Right lobe of liver (tissue), 6 donors: ENCODE results near the gene CNTNAP5. TPM values are rescaled to one million over a fixed set of nuclear protein-coding genes. Genes with fewer than 3 reads are reported as not detected.

Source experiments
- ATAC-seq, 4 donors: fragments of 200-7000 bp; cut with Tn5 transposase; one replicate each; pipeline ENCODE4 v1.9.1; 2020; ENCODE audit warnings: mild to moderate bottlenecking in 4 of 4, moderate library complexity in 4 of 4
- DNase-seq, 3 donors: peaks; one replicate each; pipeline ENCODE4 v3.0.0-alpha.2; 2020
- H3K27ac ChIP-seq, 3 donors: fragments of 200-600 bp; one replicate each; pipeline ENCODE4 v1.8.0; 2022
- H3K27me3 ChIP-seq, 2 donors: fragments of 200-600 bp; one replicate each; pipeline ENCODE4 v1.8.0; 2022
- H3K36me3 ChIP-seq, 4 donors: fragments of 200-600 bp; sonication (generic) in 1 of 4; one replicate each; pipeline versions ENCODE4 v1.5.1 to v1.8.0; 2017 to 2022; ENCODE audit warnings: control low read depth in 1 of 4
- H3K4me1 ChIP-seq, 4 donors: fragments of 200-600 bp; sonication (generic) in 1 of 4; one replicate each; pipeline versions ENCODE4 v1.5.1 to v1.8.0; 2017 to 2022; ENCODE audit warnings: control low read depth in 1 of 4
- H3K4me3 ChIP-seq, 3 donors: fragments of 200-600 bp; one replicate each; pipeline ENCODE4 v1.8.0; 2022
- H3K9me3 ChIP-seq, 4 donors: fragments of 200-600 bp; sonication (generic) in 1 of 4; one replicate each; pipeline versions ENCODE4 v1.5.1 to v1.8.0; 2017 to 2022; ENCODE audit warnings: control low read depth in 1 of 4
- POLR2A ChIP-seq: fragments of 450-650 bp; IDR thresholded peaks from one replicate; pipeline ENCODE4 v1.6.1; 2017; ENCODE audit warnings: antibody characterized with exemption, mild to moderate bottlenecking
- WGBS: methylation state at CpG from one replicate; pipeline ENCODE4 v1.1.6; 2018; ENCODE audit warnings: low coverage, low lambda C conversion rate; ENCODE audit not compliant: insufficient coverage; ENCODE audit errors: missing lambda C conversion rate; 5-methylcytosine and 5-hydroxymethylcytosine counted together
- intact Hi-C, 2 donors: fragments of 100-400 bp; cut with DNase I; formaldehyde crosslinking; loops; one replicate each; pipeline versions ENCODE4 v1.11.2 to v1.14.1; 2022
- total RNA-seq, 6 experiments: library from RNA; depleted of rRNA in 2 of 6; stranded (reverse); fragments of >200 nt in 2 of 6; fragmentation: NEBNext Ultra II Directional in 3 of 6; extraction: Animal tissue kit (Norgen Biotek cat#: 25700) in 3 of 6; gene quantifications; one replicate each; pipeline versions ENCODE4 v1.1.0 to v1.2.4, GENCODE V29; 2016 to 2023
- TF ChIP-seq, protein P1 (sequence below), 4 donors: fragments of 200-600 bp in 3 of 4; fragments of 450-650 bp in 1 of 4; IDR thresholded peaks; one replicate each; pipeline versions ENCODE4 v1.5.1 to v1.8.0; 2016 to 2022; ENCODE audit warnings: antibody characterized with exemption in 4 of 4, mild to moderate bottlenecking in 2 of 4
- donor health status: DM: no; HTN: yes; CAD: no.
- donor health status: DM: no; HTN: no; CAD: no.
- donor health status: DM: no; HTN: no; CAD: no.
- donor health status: DM: no; HTN: yes; CAD: no.
- donor health status: DM: no; HTN: yes; CAD: no.

Gene CNTNAP5
- total RNA-seq, 6 experiments from 2014 or later: not detected

DNA sequence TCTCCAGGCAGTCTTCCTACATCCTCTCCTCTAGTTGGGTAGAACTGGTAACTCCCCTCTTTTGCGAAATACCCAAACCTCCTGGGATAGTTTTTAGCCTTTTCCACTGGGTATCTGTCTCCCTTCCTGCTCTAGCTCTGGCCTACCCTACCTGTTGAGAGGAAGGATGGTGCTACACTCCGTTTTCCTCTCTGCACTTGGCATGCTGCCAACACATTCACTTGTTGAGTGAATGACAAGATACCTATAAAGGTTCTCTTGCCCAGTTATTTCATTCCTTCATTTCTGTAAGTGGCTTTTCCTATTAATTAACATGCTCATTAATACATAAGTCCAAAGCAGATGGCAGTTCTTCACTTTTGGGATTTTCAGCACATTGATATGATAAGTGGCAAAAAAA lies 293.8 kb downstream of the CNTNAP5 start:
- 62% methylated on average over 2 of the region's 2 CpGs for WGBS
- no peak overlapping the region for H3K4me3 ChIP-seq
- no peaks in the 10 kb centered on the region for H3K4me1 ChIP-seq
- no peak overlapping the region for H3K27ac ChIP-seq
- no peak for ATAC-seq
- TF ChIP-seq, protein P1, sequence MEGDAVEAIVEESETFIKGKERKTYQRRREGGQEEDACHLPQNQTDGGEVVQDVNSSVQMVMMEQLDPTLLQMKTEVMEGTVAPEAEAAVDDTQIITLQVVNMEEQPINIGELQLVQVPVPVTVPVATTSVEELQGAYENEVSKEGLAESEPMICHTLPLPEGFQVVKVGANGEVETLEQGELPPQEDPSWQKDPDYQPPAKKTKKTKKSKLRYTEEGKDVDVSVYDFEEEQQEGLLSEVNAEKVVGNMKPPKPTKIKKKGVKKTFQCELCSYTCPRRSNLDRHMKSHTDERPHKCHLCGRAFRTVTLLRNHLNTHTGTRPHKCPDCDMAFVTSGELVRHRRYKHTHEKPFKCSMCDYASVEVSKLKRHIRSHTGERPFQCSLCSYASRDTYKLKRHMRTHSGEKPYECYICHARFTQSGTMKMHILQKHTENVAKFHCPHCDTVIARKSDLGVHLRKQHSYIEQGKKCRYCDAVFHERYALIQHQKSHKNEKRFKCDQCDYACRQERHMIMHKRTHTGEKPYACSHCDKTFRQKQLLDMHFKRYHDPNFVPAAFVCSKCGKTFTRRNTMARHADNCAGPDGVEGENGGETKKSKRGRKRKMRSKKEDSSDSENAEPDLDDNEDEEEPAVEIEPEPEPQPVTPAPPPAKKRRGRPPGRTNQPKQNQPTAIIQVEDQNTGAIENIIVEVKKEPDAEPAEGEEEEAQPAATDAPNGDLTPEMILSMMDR (IDR thresholded peaks at IDR 0.05): no peak
- no peak for TF ChIP-seq POLR2A
- intact Hi-C loops: no loop called here
- no peaks in the 10 kb centered on the region for H3K27me3 ChIP-seq
- DNase-seq: no peak
- H3K36me3 ChIP-seq: no peaks in the 10 kb centered on the region
- no peaks in the 10 kb centered on the region for H3K9me3 ChIP-seq

DNA sequence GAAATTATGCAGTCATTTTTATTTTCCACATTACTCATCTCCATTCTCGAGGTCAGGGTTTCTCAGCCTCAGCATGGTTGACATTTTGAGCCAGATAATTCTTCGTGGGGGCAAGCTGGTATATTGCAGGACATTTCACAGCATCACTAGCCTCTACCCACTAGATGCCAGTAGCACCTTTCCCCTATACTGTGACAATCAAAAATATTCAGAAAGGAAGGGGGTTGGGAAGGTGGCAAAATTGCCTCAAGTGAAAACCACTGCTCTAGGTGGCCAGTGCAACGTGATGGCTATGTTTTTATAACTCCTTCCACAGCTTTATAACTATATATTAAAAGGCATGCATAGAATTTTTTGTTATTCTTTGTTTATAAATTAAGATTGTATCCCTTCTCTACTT lies 294.5 kb downstream of the CNTNAP5 start:
- intact Hi-C loops: no loop called here
- Histone ChIP-seq H3K27me3 (no peaks in the 10 kb centered on the region), H3K4me3 (no peak overlapping the region), H3K9me3 (no peaks in the 10 kb centered on the region), H3K27ac (no peak overlapping the region), H3K4me1 (no peaks in the 10 kb centered on the region), H3K36me3 (no peaks in the 10 kb centered on the region)
- ATAC-seq: no peak
- WGBS: 36% methylated on average over 3 of the region's 3 CpGs
- TF ChIP-seq, protein P1 (IDR thresholded peaks at IDR 0.05): no peak
- no peak for TF ChIP-seq POLR2A
- no peak for DNase-seq

DNA sequence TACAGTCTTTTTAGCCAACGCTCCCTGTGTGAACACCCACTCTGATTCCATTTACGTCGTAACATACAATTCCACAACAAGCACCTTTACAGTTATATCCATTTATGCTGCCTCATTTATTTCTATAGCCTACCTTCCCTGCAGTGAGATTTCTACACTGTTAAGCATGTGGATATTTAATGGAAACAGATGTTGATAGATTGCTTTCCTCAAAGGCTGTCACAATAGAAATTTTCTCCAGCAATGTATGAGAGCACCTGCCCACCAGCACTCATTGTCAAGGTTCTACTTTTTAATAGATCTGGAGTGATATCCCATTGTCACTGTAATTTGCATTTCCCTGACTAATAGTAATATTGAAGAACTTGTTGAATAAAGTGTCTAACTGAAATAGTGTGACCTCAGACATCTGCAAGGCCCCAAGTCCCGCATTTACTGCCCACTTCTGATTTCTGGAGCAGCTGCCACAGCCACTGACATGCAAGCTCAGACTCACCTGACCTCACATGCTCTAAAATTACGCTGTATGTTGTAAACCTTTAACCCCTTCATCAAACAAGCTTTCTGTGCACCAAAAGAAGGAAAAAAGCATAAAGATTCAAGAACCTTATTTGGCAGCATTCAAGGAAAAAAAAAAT lies 295.1 kb downstream of the CNTNAP5 start:
- no peak for DNase-seq
- Histone ChIP-seq H3K4me3 (no peak overlapping the region), H3K36me3 (no peaks in the 10 kb centered on the region), H3K9me3 (no peaks in the 10 kb centered on the region), H3K4me1 (no peaks in the 10 kb centered on the region), H3K27ac (no peak overlapping the region), H3K27me3 (no peaks in the 10 kb centered on the region)
- intact Hi-C loops: no loop called here
- 70% methylated on average over 5 of the region's 5 CpGs for WGBS
- no peak for TF ChIP-seq POLR2A
- TF ChIP-seq, protein P1 (IDR thresholded peaks at IDR 0.05): no peak
- ATAC-seq: no peak

DNA sequence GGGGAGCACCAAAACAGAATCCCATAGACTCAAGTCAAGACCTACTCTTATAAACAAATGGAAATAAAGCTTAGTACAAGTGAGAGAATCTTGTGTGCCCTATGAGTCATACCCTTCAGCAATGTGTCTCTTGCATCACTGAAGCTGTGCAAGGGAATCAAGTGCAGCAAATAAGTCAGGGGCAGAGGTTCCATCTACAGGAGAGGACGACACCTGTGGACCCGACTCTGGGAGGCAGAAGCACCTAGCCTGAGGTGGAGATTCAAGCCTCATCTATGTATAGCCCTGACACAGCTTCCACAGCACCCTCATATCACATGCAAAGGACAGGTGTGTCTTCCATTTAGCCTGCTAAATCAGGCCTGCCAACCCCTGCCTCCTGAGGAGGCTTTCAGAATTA lies 298.2 kb downstream of the CNTNAP5 start:
- Histone ChIP-seq H3K36me3 (no peaks in the 10 kb centered on the region), H3K27me3 (no peaks in the 10 kb centered on the region), H3K9me3 (no peaks in the 10 kb centered on the region), H3K4me1 (no peaks in the 10 kb centered on the region), H3K27ac (no peak overlapping the region), H3K4me3 (no peak overlapping the region)
- ATAC-seq: no peak
- intact Hi-C loops: no loop called here
- DNase-seq: no peak
- TF ChIP-seq, protein P1 (IDR thresholded peaks at IDR 0.05): no peak
- TF ChIP-seq POLR2A: no peak
- no CpG with 5 or more reads among the region's 2 CpGs for WGBS
